GM18499 (cell line): ENCODE results near the gene RBM27.
"Not testable (repeated sequence)": the region's sequence is repeated elsewhere in the genome, so short reads cannot be mapped to it uniquely, and the experiment has no call there.

Experiments used
- ATAC-seq: cut with Tn5 transposase; IDR thresholded peaks from one replicate; pipeline ENCODE4 v1.9.1; 2021; ENCODE audit warnings: moderate number of reproducible peaks; ENCODE audit not compliant: insufficient read depth, unreplicated experiment

RBM27 gene

GRCh38 chr5:146203011-146203871, at the start of gene RBM27:
RBM27 (plus strand) TSS chr5:146203605; CDS start chr5:146203766, 161 bp downstream.
- peak; percentile 100 for ATAC-seq

GRCh38 chr5:146158255-146158654, 45.1 kb upstream of the RBM27 start:
- no peak for ATAC-seq

- ATAC-seq, result no peak
These were observed 39.0 kb upstream of the RBM27 start for GRCh38 chr5:146164382-146164781.

GRCh38 chr5:146165460-146165859, 37.9 kb upstream of the RBM27 start:
- no peak for ATAC-seq

- no peak for ATAC-seq
These were observed 37.5 kb upstream of the RBM27 start for GRCh38 chr5:146165903-146166302.

- ATAC-seq, result no peak
These were observed 34.3 kb upstream of the RBM27 start for GRCh38 chr5:146169076-146169475.

- peak; percentile 48 for ATAC-seq
These were observed 30.4 kb upstream of the RBM27 start for GRCh38 chr5:146173049-146173448.

- ATAC-seq, result peak; percentile 98
These were observed 29.8 kb upstream of the RBM27 start for GRCh38 chr5:146173597-146173996.

- ATAC-seq, result no peak
These were observed 26.6 kb upstream of the RBM27 start for GRCh38 chr5:146176805-146177204.

GRCh38 chr5:146179696-146180095, 23.7 kb upstream of the RBM27 start:
- no peak for ATAC-seq

GRCh38 chr5:146183403-146183802, 20.0 kb upstream of the RBM27 start:
- not testable (repeated sequence) for ATAC-seq

GRCh38 chr5:146185161-146185560, 18.2 kb upstream of the RBM27 start:
- no peak for ATAC-seq

GRCh38 chr5:146188358-146188757, 15.0 kb upstream of the RBM27 start:
- no peak for ATAC-seq

GRCh38 chr5:146192571-146193043, 10.8 kb upstream of the RBM27 start:
- no peak for ATAC-seq

GRCh38 chr5:146193285-146193684, 10.1 kb upstream of the RBM27 start:
- no peak for ATAC-seq

- ATAC-seq, result not testable (repeated sequence)
These were observed 8.4 kb upstream of the RBM27 start for GRCh38 chr5:146194997-146195396.

GRCh38 chr5:146196459-146197048, 6.9 kb upstream of the RBM27 start:
- no peak for ATAC-seq

GRCh38 chr5:146199176-146199815, 4.1 kb upstream of the RBM27 start:
- no peak for ATAC-seq

- ATAC-seq, result not testable (repeated sequence)
These were observed 1.6 kb upstream of the RBM27 start for GRCh38 chr5:146201795-146202194.

GRCh38 chr5:146203872-146204192, 427 bp downstream of the RBM27 start:
- no peak for ATAC-seq

- ATAC-seq, result no peak
These were observed 2.2 kb downstream of the RBM27 start for GRCh38 chr5:146205499-146206202.
